ENCODE data around the gene RASL11B.

The RASL11B gene

DNA sequence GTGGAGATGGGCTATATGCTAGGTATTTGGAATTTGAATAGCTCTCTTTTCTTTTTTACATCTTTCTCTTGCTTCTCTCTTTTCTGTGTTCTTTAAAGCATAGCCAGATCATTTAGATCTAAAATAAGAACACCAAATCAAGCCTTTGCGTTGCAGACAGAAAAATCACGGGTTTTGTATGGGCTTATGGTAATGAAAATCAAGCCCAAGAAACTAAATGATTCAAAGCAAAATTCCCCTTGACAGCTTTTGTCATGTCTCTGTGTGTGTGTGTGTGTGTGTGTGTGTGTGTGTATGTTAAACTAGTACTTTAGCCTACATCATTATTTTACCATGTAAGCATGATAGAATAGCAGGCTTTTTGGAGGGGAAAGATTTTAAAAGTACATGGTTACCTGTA is 1.8 kb upstream of the RASL11B start:
- H3K79me1 ChIP-seq (replicated peaks; ENCODE audit: low read length, poor library complexity, severe bottlenecking): peaks cover 2% of the 10 kb centered on the region
- no peak overlapping the region for H3K4me2 ChIP-seq (ENCODE audit: low read length, poor library complexity, severe bottlenecking)
- no peak overlapping the region for H3K4me3 ChIP-seq (ENCODE audit: insufficient read depth in 1 of 2, low read depth in 1 of 2, low read length in 2 of 2)
- no peak overlapping the region for H3K23ac ChIP-seq (ENCODE audit: low read length in 2 of 2)
- WGBS: 90% methylated on average over 2 of the region's 2 CpGs
- peaks cover 0 to 3% of the 10 kb centered on the region in 2 experiments for H3K36me3 ChIP-seq (ENCODE audit: control insufficient read depth in 1 of 2, insufficient read depth in 2 of 2, low read depth in 1 of 2, low read length in 2 of 2)
- H3K9me3 ChIP-seq (ENCODE audit: control insufficient read depth, low read length): peaks cover 29% of the 10 kb centered on the region
- H3K4me1 ChIP-seq (ENCODE audit: control insufficient read depth, insufficient read depth, low read depth, low read length): peaks cover 13% of the 10 kb centered on the region
- H3K27me3 ChIP-seq (ENCODE audit: control insufficient read depth in 1 of 2, insufficient read depth in 1 of 2, low read length in 2 of 2): peaks cover 21 to 37% of the 10 kb centered on the region in 2 experiments
- H4K8ac ChIP-seq (ENCODE audit: low read length): no peak overlapping the region
- H3K27ac ChIP-seq (ENCODE audit: low read length, poor library complexity, severe bottlenecking): no peak overlapping the region
- no peak overlapping the region for H3K18ac ChIP-seq (ENCODE audit: low read depth in 1 of 2, low read length in 2 of 2)
- no peak overlapping the region for H2AFZ ChIP-seq (ENCODE audit: low read depth, low read length)
- H3K9ac ChIP-seq (ENCODE audit: low read length): no peak overlapping the region
- no peak for DNase-seq
- no peak overlapping the region for H3K4ac ChIP-seq (ENCODE audit: low read depth in 1 of 2, low read length in 2 of 2)
- no peak overlapping the region for H2BK120ac ChIP-seq (ENCODE audit: low read depth, low read length)
- H2AK5ac ChIP-seq (ENCODE audit: low read length, severe bottlenecking): no peak overlapping the region
- no peak overlapping the region for H2BK15ac ChIP-seq (ENCODE audit: low read depth, poor library complexity, severe bottlenecking)
- no peak overlapping the region for H2BK5ac ChIP-seq (ENCODE audit: low read depth, low read length, poor library complexity, severe bottlenecking)
- H2BK12ac ChIP-seq (ENCODE audit: low read length in 2 of 2): no peak overlapping the region
- no peak overlapping the region for H4K91ac ChIP-seq (ENCODE audit: low read length)
- H3K14ac ChIP-seq (ENCODE audit: low read length in 2 of 2): no peak overlapping the region

DNA sequence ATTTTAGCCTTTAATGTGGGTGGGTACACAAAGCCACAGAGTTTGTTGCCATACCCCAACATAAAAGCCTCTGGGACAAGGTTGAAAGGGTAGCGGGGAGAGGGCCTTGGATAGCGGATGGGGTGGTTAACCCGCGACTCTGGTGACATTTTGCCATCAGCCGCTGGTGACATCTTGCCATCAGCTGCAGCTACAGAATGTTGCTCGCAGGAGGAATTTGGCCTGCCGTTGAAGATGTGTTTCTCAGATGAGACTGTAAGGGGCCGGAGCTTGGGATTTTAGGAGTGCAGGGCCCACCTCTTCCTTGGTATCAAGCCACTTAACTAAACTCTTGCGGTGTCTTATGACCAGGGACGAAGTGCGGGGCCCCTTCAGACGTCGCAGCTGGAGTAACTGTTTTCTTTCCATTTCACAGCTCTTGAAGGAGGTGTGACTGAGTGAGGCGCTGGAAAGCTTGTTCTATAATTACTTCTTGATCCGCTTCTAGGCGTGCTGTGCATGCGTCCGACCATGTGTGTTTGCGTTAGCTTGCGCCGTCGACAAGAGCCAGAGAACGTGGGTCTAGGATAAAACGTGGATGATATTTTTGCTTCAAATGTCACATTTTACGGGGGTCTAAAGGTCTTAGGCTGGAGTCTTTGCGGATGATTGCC is 820 bp upstream of the RASL11B start:
- H3K23ac ChIP-seq (ENCODE audit: low read length in 2 of 2): peak overlapping the region in 1 of 2 experiments; percentile 34
- no peak overlapping the region for H3K14ac ChIP-seq (ENCODE audit: low read length in 2 of 2)
- peak overlapping the region; percentile 33 for H2AFZ ChIP-seq (ENCODE audit: low read depth, low read length)
- peaks cover 2 to 10% of the 10 kb centered on the region in 2 experiments for H3K36me3 ChIP-seq (ENCODE audit: control insufficient read depth in 1 of 2, insufficient read depth in 2 of 2, low read depth in 1 of 2, low read length in 2 of 2)
- no peak overlapping the region for H2BK12ac ChIP-seq (ENCODE audit: low read length in 2 of 2)
- WGBS: 41% methylated on average over 26 of the region's 26 CpGs
- H4K91ac ChIP-seq (ENCODE audit: low read length): no peak overlapping the region
- H3K9me3 ChIP-seq (ENCODE audit: control insufficient read depth, low read length): peaks cover 29% of the 10 kb centered on the region
- peak overlapping the region; percentile 63 for H3K9ac ChIP-seq (ENCODE audit: low read length)
- peaks cover 13% of the 10 kb centered on the region for H3K4me1 ChIP-seq (ENCODE audit: control insufficient read depth, insufficient read depth, low read depth, low read length)
- H3K4me3 ChIP-seq (ENCODE audit: insufficient read depth in 1 of 2, low read depth in 1 of 2, low read length in 2 of 2): peak overlapping the region; percentile 67 to 81
- H3K27me3 ChIP-seq (ENCODE audit: control insufficient read depth in 1 of 2, insufficient read depth in 1 of 2, low read length in 2 of 2): peaks cover 21 to 37% of the 10 kb centered on the region in 2 experiments
- H3K18ac ChIP-seq (ENCODE audit: low read depth in 1 of 2, low read length in 2 of 2): peak overlapping the region in 1 of 2 experiments; percentile 88
- H3K4ac ChIP-seq (ENCODE audit: low read depth in 1 of 2, low read length in 2 of 2): no peak overlapping the region
- no peak overlapping the region for H2BK5ac ChIP-seq (ENCODE audit: low read depth, low read length, poor library complexity, severe bottlenecking)
- no peak for DNase-seq
- H2AK5ac ChIP-seq (ENCODE audit: low read length, severe bottlenecking): no peak overlapping the region
- no peak overlapping the region for H2BK120ac ChIP-seq (ENCODE audit: low read depth, low read length)
- peaks cover 2% of the 10 kb centered on the region for H3K79me1 ChIP-seq (replicated peaks; ENCODE audit: low read length, poor library complexity, severe bottlenecking)
- no peak overlapping the region for H3K27ac ChIP-seq (ENCODE audit: low read length, poor library complexity, severe bottlenecking)
- no peak overlapping the region for H2BK15ac ChIP-seq (ENCODE audit: low read depth, poor library complexity, severe bottlenecking)
- H4K8ac ChIP-seq (ENCODE audit: low read length): no peak overlapping the region
- H3K4me2 ChIP-seq (ENCODE audit: low read length, poor library complexity, severe bottlenecking): peak overlapping the region; percentile 96

DNA sequence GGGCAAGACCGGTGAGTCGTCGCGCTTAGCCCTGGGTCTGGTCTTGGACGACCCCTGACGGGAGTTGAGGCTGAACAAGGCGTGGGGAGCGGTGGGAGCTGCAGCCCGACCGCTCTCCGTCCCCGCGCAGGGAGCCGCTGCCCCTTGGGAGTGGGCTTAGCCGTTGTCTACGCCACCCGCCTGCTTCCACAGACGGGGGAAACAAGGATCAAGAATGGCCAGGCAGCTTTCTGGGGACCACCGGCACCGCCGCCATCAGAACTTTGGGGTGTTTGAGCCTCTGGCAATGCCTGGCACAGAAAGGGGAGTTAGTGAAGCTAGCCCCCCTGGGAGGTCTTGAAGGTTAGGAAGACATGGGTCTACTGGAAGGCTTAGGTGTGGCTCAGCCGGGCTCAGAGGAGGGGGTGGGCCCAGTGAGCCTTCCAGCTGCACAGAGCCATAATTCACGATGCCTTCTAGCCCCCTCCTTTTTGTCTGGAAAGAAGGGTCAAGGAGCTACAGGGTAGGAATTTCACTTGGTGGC is 583 bp downstream of the RASL11B start:
- no peak overlapping the region for H3K27ac ChIP-seq (ENCODE audit: low read length, poor library complexity, severe bottlenecking)
- 2% methylated on average over 23 of the region's 23 CpGs for WGBS

DNA sequence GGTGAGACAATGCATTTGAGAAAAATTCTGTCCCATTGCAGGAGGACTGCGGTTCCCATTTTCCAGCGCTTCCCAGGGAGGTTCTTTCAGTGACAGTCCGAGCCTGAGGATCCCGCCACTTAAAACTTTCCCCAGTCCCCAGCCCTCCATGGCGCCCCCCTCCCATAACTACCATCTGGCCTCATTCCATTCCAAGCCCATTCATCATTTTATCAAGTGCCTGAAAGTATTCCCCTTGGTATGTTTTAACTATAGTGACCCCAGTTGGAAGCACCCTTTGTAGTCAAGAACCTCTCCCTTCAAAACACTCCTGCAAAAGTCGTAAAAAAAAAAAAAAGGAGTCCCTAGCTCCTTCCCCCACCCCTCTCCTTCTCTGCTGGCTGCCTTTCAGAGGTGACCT is 1.2 kb downstream of the RASL11B start:
- no peak overlapping the region for H3K27ac ChIP-seq (ENCODE audit: low read length, poor library complexity, severe bottlenecking)
- H3K14ac ChIP-seq (ENCODE audit: low read length in 2 of 2): no peak overlapping the region
- H2BK15ac ChIP-seq (ENCODE audit: low read depth, poor library complexity, severe bottlenecking): no peak overlapping the region
- no peak overlapping the region for H3K4ac ChIP-seq (ENCODE audit: low read depth in 1 of 2, low read length in 2 of 2)
- no peak overlapping the region for H2BK120ac ChIP-seq (ENCODE audit: low read depth, low read length)
- WGBS: 39% methylated on average over 6 of the region's 6 CpGs
- no peak for DNase-seq
- H4K8ac ChIP-seq (ENCODE audit: low read length): no peak overlapping the region
- peaks cover 13% of the 10 kb centered on the region for H3K4me1 ChIP-seq (ENCODE audit: control insufficient read depth, insufficient read depth, low read depth, low read length)
- H3K23ac ChIP-seq (ENCODE audit: low read length in 2 of 2): no peak overlapping the region
- no peak overlapping the region for H2AFZ ChIP-seq (ENCODE audit: low read depth, low read length)
- peaks cover 2% of the 10 kb centered on the region for H3K79me1 ChIP-seq (replicated peaks; ENCODE audit: low read length, poor library complexity, severe bottlenecking)
- H3K18ac ChIP-seq (ENCODE audit: low read depth in 1 of 2, low read length in 2 of 2): no peak overlapping the region
- H2BK12ac ChIP-seq (ENCODE audit: low read length in 2 of 2): no peak overlapping the region
- peaks cover 2 to 20% of the 10 kb centered on the region in 2 experiments for H3K36me3 ChIP-seq (ENCODE audit: control insufficient read depth in 1 of 2, insufficient read depth in 2 of 2, low read depth in 1 of 2, low read length in 2 of 2)
- H2BK5ac ChIP-seq (ENCODE audit: low read depth, low read length, poor library complexity, severe bottlenecking): no peak overlapping the region
- no peak overlapping the region for H3K9ac ChIP-seq (ENCODE audit: low read length)
- H3K9me3 ChIP-seq (ENCODE audit: control insufficient read depth, low read length): peaks cover 13% of the 10 kb centered on the region
- H3K27me3 ChIP-seq (ENCODE audit: control insufficient read depth in 1 of 2, insufficient read depth in 1 of 2, low read length in 2 of 2): peaks cover 21 to 33% of the 10 kb centered on the region in 2 experiments
- peak overlapping the region in 1 of 2 experiments; percentile 81 for H3K4me3 ChIP-seq (ENCODE audit: insufficient read depth in 1 of 2, low read depth in 1 of 2, low read length in 2 of 2)
- H4K91ac ChIP-seq (ENCODE audit: low read length): no peak overlapping the region
- H2AK5ac ChIP-seq (ENCODE audit: low read length, severe bottlenecking): no peak overlapping the region
- H3K4me2 ChIP-seq (ENCODE audit: low read length, poor library complexity, severe bottlenecking): no peak overlapping the region

More for the DNA sequence above, 583 bp downstream of the RASL11B start:
- Histone ChIP-seq H2BK12ac (ENCODE audit: low read length in 2 of 2) (peak overlapping the region in 1 of 2 experiments; percentile 28), H2BK120ac (ENCODE audit: low read depth, low read length) (no peak overlapping the region), H3K4me1 (ENCODE audit: control insufficient read depth, insufficient read depth, low read depth, low read length) (peaks cover 13% of the 10 kb centered on the region), H2AFZ (ENCODE audit: low read depth, low read length) (peak overlapping the region; percentile 36), H3K23ac (ENCODE audit: low read length in 2 of 2) (peak overlapping the region in 1 of 2 experiments; percentile 84), H3K4me3 (ENCODE audit: insufficient read depth in 1 of 2, low read depth in 1 of 2, low read length in 2 of 2) (peak overlapping the region; percentile 67 to 81), H3K36me3 (ENCODE audit: control insufficient read depth in 1 of 2, insufficient read depth in 2 of 2, low read depth in 1 of 2, low read length in 2 of 2) (peaks cover 2 to 19% of the 10 kb centered on the region in 2 experiments), H3K9ac (ENCODE audit: low read length) (peak overlapping the region; percentile 52), H3K4ac (ENCODE audit: low read depth in 1 of 2, low read length in 2 of 2) (no peak overlapping the region), H2AK5ac (ENCODE audit: low read length, severe bottlenecking) (no peak overlapping the region), H4K91ac (ENCODE audit: low read length) (no peak overlapping the region), H3K9me3 (ENCODE audit: control insufficient read depth, low read length) (peaks cover 20% of the 10 kb centered on the region), H2BK15ac (ENCODE audit: low read depth, poor library complexity, severe bottlenecking) (no peak overlapping the region), H4K8ac (ENCODE audit: low read length) (peak overlapping the region; percentile 41), H3K27me3 (ENCODE audit: control insufficient read depth in 1 of 2, insufficient read depth in 1 of 2, low read length in 2 of 2) (peaks cover 21 to 33% of the 10 kb centered on the region in 2 experiments), H3K4me2 (ENCODE audit: low read length, poor library complexity, severe bottlenecking) (peak overlapping the region; percentile 96), H2BK5ac (ENCODE audit: low read depth, low read length, poor library complexity, severe bottlenecking) (no peak overlapping the region), H3K14ac (ENCODE audit: low read length in 2 of 2) (peak overlapping the region in 1 of 2 experiments; percentile 68), H3K18ac (ENCODE audit: low read depth in 1 of 2, low read length in 2 of 2) (peak overlapping the region in 1 of 2 experiments; percentile 28), H3K79me1 (replicated peaks; ENCODE audit: low read length, poor library complexity, severe bottlenecking) (peaks cover 2% of the 10 kb centered on the region)
- DNase-seq: no peak
